GM13977 (cell line): Measurements from ENCODE around the gene CFAP52.
"Not testable (repeated sequence)": the region's sequence is repeated elsewhere in the genome, so short reads cannot be mapped to it uniquely, and the experiment has no call there.

Source experiments
- DNase-seq: peaks from one replicate; pipeline ENCODE4 v3.0.0; 2012; ENCODE audit warnings: low spot score
- in situ Hi-C: fragments of 300-500 bp; cut with MboI; formaldehyde crosslinking; loops from one replicate; pipeline ENCODE4 v1.12.0; 2022; ENCODE audit warnings: low sequenced_read_pairs, low pct_unique_long_range_greater_than_20kb, mixed read lengths, inconsistent platforms; ENCODE audit not compliant: unreplicated experiment
- TF ChIP-seq, protein P1 (sequence below): IDR thresholded peaks from 2 replicates; pipeline ENCODE4 v1.5.1; 2012; ENCODE audit warnings: mild to moderate bottlenecking, control low read depth; ENCODE audit not compliant: insufficient read depth; ENCODE audit errors: extremely low read depth, missing control alignments

Gene CFAP52

DNA sequence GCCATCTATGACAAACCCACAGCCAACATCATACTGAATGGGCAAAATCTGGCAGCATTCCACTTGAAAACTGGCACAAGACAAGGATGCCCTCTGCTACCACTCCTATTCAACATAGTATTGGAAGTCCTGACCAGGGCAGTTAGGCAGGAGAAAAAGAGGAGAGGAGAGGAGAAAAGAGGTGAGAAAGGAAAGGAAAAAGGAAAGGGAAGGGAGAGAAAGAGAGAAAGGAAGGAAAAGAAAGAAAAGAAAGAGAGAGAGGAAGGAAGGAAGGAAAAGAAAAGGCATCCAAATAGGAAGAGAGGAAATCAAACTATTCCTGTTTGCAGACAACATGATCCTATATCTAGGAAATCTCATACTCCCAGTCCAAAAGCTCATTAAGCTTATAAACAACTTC lies 12.3 kb upstream of the CFAP52 start:
- TF ChIP-seq, protein P1, sequence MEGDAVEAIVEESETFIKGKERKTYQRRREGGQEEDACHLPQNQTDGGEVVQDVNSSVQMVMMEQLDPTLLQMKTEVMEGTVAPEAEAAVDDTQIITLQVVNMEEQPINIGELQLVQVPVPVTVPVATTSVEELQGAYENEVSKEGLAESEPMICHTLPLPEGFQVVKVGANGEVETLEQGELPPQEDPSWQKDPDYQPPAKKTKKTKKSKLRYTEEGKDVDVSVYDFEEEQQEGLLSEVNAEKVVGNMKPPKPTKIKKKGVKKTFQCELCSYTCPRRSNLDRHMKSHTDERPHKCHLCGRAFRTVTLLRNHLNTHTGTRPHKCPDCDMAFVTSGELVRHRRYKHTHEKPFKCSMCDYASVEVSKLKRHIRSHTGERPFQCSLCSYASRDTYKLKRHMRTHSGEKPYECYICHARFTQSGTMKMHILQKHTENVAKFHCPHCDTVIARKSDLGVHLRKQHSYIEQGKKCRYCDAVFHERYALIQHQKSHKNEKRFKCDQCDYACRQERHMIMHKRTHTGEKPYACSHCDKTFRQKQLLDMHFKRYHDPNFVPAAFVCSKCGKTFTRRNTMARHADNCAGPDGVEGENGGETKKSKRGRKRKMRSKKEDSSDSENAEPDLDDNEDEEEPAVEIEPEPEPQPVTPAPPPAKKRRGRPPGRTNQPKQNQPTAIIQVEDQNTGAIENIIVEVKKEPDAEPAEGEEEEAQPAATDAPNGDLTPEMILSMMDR, result no peak
- in situ Hi-C loops, result no loop called here
- DNase-seq, result no peak

- TF ChIP-seq, protein P1, result no peak
- in situ Hi-C loops, result no loop called here
- DNase-seq, result no peak
Measured at GRCh38 chr17:9566067-9566466, 10.4 kb upstream of the CFAP52 start.

- DNase-seq, in situ Hi-C loops: not testable (repeated sequence)
Measured at GRCh38 chr17:9566739-9567138, 9.7 kb upstream of the CFAP52 start.

DNA sequence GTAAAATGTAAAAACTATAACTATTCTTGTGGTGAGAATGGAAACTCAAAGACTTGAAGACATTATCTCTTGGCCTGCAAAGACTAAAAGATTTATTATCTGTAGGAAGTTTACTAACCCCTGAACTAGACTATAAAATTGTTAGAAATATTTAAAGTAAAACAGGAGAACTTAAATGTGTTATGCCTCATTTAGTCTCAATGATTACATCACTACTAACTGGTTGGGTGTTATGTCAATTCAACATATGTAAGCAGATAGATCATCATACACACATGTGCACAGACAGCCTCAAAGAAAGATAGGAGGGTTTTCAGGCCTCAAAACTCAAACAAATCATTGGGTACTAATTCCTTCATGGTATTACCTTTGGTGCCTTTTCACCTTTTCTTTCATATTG lies 8.4 kb upstream of the CFAP52 start:
- TF ChIP-seq, protein P1, result no peak
- DNase-seq, result no peak
- in situ Hi-C loops, result no loop called here

- in situ Hi-C loops, result no loop called here
- TF ChIP-seq, protein P1, result no peak
- DNase-seq, result no peak
Measured at GRCh38 chr17:9568957-9569588, 7.4 kb upstream of the CFAP52 start.

DNA sequence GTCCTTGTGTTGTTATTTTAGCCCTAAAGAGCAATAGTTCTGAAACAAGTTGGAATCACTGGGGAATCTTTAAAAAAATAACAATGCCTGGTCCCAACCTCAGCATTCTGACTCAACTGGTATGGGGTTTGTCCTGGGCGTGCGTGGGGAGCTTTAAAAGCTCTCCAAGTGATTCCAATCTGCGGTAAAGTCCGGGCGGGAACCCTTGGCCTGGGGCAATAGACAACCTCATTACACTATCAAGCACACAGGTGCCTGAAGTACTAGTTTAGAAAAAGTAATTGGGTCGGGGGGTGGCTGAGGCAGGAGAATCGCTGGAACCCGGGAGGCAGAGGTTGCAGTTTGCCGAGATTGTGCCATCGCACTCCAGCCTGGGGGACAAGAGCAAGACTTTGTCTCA lies 5.2 kb upstream of the CFAP52 start:
- in situ Hi-C loops, result no loop called here
- no peak for DNase-seq
- TF ChIP-seq, protein P1, result no peak

DNA sequence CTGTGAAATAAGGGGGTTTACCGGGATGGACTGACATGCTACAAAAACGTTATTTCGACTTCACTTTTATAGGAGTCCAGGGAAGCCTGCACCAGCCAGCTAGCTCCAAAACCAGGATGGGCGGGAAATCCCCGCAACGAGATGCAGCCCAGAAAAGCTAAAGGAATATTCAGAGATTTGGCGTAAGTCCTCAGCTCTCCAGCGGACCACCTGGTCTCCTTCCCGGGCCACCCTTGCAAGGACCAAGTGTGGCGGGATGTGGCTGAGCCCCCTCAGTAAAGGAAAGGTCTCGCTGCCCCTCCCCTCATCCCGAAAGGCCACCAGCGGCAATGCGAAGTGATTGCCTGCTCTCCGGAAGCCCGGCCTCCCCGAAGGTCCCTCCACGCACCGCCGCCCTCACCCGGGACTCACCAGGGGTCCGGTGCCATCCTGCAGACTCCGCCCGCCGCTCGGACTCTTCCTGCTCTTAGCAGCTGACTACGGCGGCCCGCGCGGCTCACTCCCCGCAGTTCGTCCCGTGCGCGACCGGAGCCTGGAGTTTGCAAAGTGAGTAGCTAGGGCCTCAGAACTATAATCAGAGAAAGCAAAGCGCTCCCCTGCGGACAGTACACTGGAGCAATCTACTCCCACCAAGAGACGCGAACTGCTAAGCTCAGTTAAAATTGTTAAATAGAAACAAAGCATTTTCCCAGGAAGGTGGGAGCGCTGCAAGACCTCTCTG lies 901 bp upstream of the CFAP52 start, which contains the start of gene STX8:
STX8 (minus strand) TSS at position 440 of the 721 bp plus-strand sequence; CDS start at position 428, 12 bp downstream.
- DNase-seq, result peak; percentile 81
- TF ChIP-seq, protein P1, result peak; percentile 9
- in situ Hi-C loops, result no loop called here
